H1 (cell line): ENCODE measurements around the gene COL1A1. TPM values are rescaled to one million over a fixed set of nuclear protein-coding genes. Genes with fewer than 3 reads are reported as not detected.

Source experiments
- CTCF ChIA-PET: fragments of 300-600 bp; sonication (Branson Sonifier 250); formaldehyde crosslinking; loops from one replicate; lab custom pipeline; 2021; ENCODE audit not compliant: partially characterized antibody; lab: Charles Lee
- POLR2A ChIA-PET: fragments of 300-600 bp; sonication (Branson Sonifier 250); formaldehyde crosslinking; loops from one replicate; lab custom pipeline; 2021; ENCODE audit warnings: inconsistent platforms; ENCODE audit not compliant: partially characterized antibody; lab: Charles Lee
- DNase-seq, 2 experiments: peaks; one replicate each; pipeline versions ENCODE4 v3.0.0 to v3.0.0-alpha.2; 2010 to 2022; ENCODE audit warnings: low spot score in 2 of 2, low read depth in 1 of 2, mixed read lengths in 1 of 2
- FAIRE-seq: peaks from 2 replicates; lab custom pipeline; 2011; peaks lifted over from hg19 to GRCh38; lab: Jason Lieb, UNC
- H2AFZ ChIP-seq: 2 replicates; pipeline ENCODE4 v1.8.1; 2012; ENCODE audit warnings: low read length, inconsistent platforms
- H2AK5ac ChIP-seq: 2 replicates; pipeline ENCODE4 v1.6.1; 2013; ENCODE audit warnings: low read depth, low read length
- H2BK120ac ChIP-seq: replicated peaks from 2 replicates; pipeline ENCODE3; 2013; ENCODE audit warnings: low read depth, low read length, inconsistent platforms
- H2BK12ac ChIP-seq: 2 replicates; pipeline ENCODE4 v1.6.1; 2013; ENCODE audit warnings: low read depth, low read length
- H2BK15ac ChIP-seq: 2 replicates; pipeline ENCODE4 v1.6.1; 2013; ENCODE audit warnings: low read length
- H2BK20ac ChIP-seq: 2 replicates; pipeline ENCODE4 v1.6.1; 2013; ENCODE audit warnings: low read length
- H2BK5ac ChIP-seq: 2 replicates; pipeline ENCODE4 v1.6.1; 2013; ENCODE audit warnings: low read depth, low read length
- H3K14ac ChIP-seq: 2 replicates; pipeline ENCODE4 v1.6.1; 2013; ENCODE audit warnings: inconsistent platforms; ENCODE audit not compliant: insufficient read length
- H3K18ac ChIP-seq: 2 replicates; pipeline ENCODE4 v1.6.1; 2013; ENCODE audit warnings: low read length; ENCODE audit errors: extremely low read depth
- H3K23ac ChIP-seq: 2 replicates; pipeline ENCODE4 v1.6.1; 2013; ENCODE audit warnings: inconsistent platforms; ENCODE audit not compliant: insufficient read length
- H3K23me2 ChIP-seq: 2 replicates; pipeline ENCODE4 v1.6.1; 2013; ENCODE audit warnings: low read depth, low read length
- H3K27ac ChIP-seq: 2 replicates; pipeline ENCODE4 v1.6.1; 2011; ENCODE audit warnings: low read depth, low read length, inconsistent platforms
- H3K27me3 ChIP-seq, 4 experiments: replicated peaks in 1 of 4; 1 replicate in 1 of 4; 2 replicates in 3 of 4; pipeline versions ENCODE4 v1.6.1 to v1.8.1; 2011 to 2013; ENCODE audit warnings: low read length in 3 of 4, mild to moderate bottlenecking in 3 of 4, inconsistent platforms in 2 of 4, mixed read lengths in 2 of 4, moderate library complexity in 1 of 4; ENCODE audit not compliant: control insufficient read depth in 3 of 4, insufficient read depth in 3 of 4; ENCODE audit errors: extremely low read depth in 1 of 4
- H3K36me3 ChIP-seq, 4 experiments: 2 replicates each; pipeline versions ENCODE4 v1.6.1 to v1.8.1; 2011 to 2013; ENCODE audit warnings: mild to moderate bottlenecking in 4 of 4, low read length in 3 of 4, moderate library complexity in 2 of 4, control low read depth in 1 of 4, inconsistent platforms in 1 of 4; ENCODE audit not compliant: insufficient read depth in 4 of 4, control insufficient read depth in 2 of 4
- H3K4ac ChIP-seq: replicated peaks from 2 replicates; pipeline ENCODE3; 2013; ENCODE audit warnings: low read length, low read depth, mixed read lengths, inconsistent platforms; ENCODE audit not compliant: insufficient read length
- H3K4me1 ChIP-seq, 4 experiments: replicated peaks in 1 of 4; 1 replicate in 1 of 4; 2 replicates in 3 of 4; pipeline versions ENCODE4 v1.6.1 to v1.8.1; 2011 to 2013; ENCODE audit warnings: low read length in 3 of 4, inconsistent platforms in 2 of 4, mixed read lengths in 1 of 4; ENCODE audit not compliant: insufficient read depth in 4 of 4, control insufficient read depth in 3 of 4
- H3K4me2 ChIP-seq, 2 experiments: 2 replicates each; pipeline versions ENCODE4 v1.6.1 to v1.8.1; 2011 to 2013; ENCODE audit warnings: low read depth in 2 of 2, low read length in 2 of 2, control low read depth in 1 of 2, inconsistent platforms in 1 of 2, mild to moderate bottlenecking in 1 of 2; ENCODE audit not compliant: insufficient read depth in 1 of 2
- H3K4me3 ChIP-seq, 4 experiments: fragments of 200-600, 300-600 bp in 1 of 4; sonication (generic), shearing (Covaris generic), sonication (Bioruptor Twin) in 1 of 4; 2 replicates each; pipeline versions ENCODE4 v1.5.1 to v1.8.1; 2011 to 2016; ENCODE audit warnings: low read length in 4 of 4, low read depth in 3 of 4, control low read depth in 2 of 4, inconsistent platforms in 2 of 4, mild to moderate bottlenecking in 2 of 4, mixed read lengths in 1 of 4, moderate library complexity in 1 of 4; ENCODE audit not compliant: insufficient read depth in 2 of 4; ENCODE audit errors: extremely low read depth in 1 of 4
- H3K56ac ChIP-seq: replicated peaks from 2 replicates; pipeline ENCODE3; 2013; ENCODE audit warnings: low read depth, mild to moderate bottlenecking, mixed read lengths, low read length, inconsistent platforms; ENCODE audit not compliant: insufficient read length
- H3K79me1 ChIP-seq: 2 replicates; pipeline ENCODE4 v1.6.1; 2013; ENCODE audit warnings: low read depth, low read length, control low read depth
- H3K79me2 ChIP-seq, 2 experiments: 2 replicates each; pipeline versions ENCODE4 v1.6.1 to v1.8.1; 2012 to 2013; ENCODE audit warnings: low read length in 2 of 2, mild to moderate bottlenecking in 2 of 2, inconsistent platforms in 1 of 2; ENCODE audit not compliant: insufficient read depth in 2 of 2, control insufficient read depth in 1 of 2
- H3K9ac ChIP-seq, 4 experiments: replicated peaks in 1 of 4; 1 replicate in 1 of 4; 2 replicates in 3 of 4; pipeline versions ENCODE4 v1.6.1 to v1.8.1; 2011 to 2013; ENCODE audit warnings: low read depth in 3 of 4, low read length in 3 of 4, control low read depth in 2 of 4, mild to moderate bottlenecking in 2 of 4, moderate library complexity in 2 of 4, inconsistent platforms in 1 of 4; ENCODE audit errors: extremely low read depth in 1 of 4
- H3K9me3 ChIP-seq, 2 experiments: 2 replicates each; pipeline versions ENCODE4 v1.6.1 to v1.8.1; 2012 to 2013; ENCODE audit warnings: mild to moderate bottlenecking in 2 of 2, moderate library complexity in 2 of 2, control low read depth in 1 of 2, inconsistent platforms in 1 of 2, low read depth in 1 of 2, low read length in 1 of 2, mixed read lengths in 1 of 2; ENCODE audit not compliant: insufficient read depth in 2 of 2
- H4K20me1 ChIP-seq, 2 experiments: replicated peaks in 1 of 2; 2 replicates each; pipeline versions ENCODE3 to v1.8.1; 2011 to 2013; ENCODE audit warnings: inconsistent platforms in 2 of 2, low read length in 2 of 2, mild to moderate bottlenecking in 1 of 2; ENCODE audit not compliant: insufficient read depth in 2 of 2, control insufficient read depth in 1 of 2
- H4K5ac ChIP-seq: 2 replicates; pipeline ENCODE4 v1.6.1; 2013; ENCODE audit warnings: low read length, low read depth, mixed read lengths, inconsistent platforms; ENCODE audit not compliant: insufficient read length
- H4K8ac ChIP-seq: 2 replicates; pipeline ENCODE4 v1.8.0; 2013; ENCODE audit warnings: mild to moderate bottlenecking, moderate library complexity, low read length, inconsistent platforms; ENCODE audit not compliant: insufficient read depth; ENCODE audit errors: extremely low read depth
- H4K91ac ChIP-seq: replicated peaks from 2 replicates; pipeline ENCODE3; 2013; ENCODE audit warnings: low read length, mixed read lengths, inconsistent platforms; ENCODE audit not compliant: insufficient read length
- CHD2 ChIP-seq: IDR thresholded peaks from 2 replicates; pipeline ENCODE4 v1.6.1; 2012; ENCODE audit warnings: low read length, improper control_type of control experiment
- KDM1A ChIP-seq: fragments of 200-600, 300-600 bp; sonication (generic); IDR thresholded peaks from 2 replicates; pipeline ENCODE4 v1.7.1; 2016; ENCODE audit warnings: mild to moderate bottlenecking, low read length, borderline replicate concordance
- KDM5A ChIP-seq: fragments of 200-600 bp; IDR thresholded peaks from 2 replicates; pipeline ENCODE4 v1.7.1; 2012; ENCODE audit warnings: mild to moderate bottlenecking, low read length, inconsistent platforms, mixed read lengths
- RAD21 ChIP-seq, 2 experiments: IDR thresholded peaks in 1 of 2; conservative IDR thresholded peaks in 1 of 2; 2 replicates each; pipeline ENCODE4 v1.6.1; 2011; ENCODE audit warnings: low read depth in 2 of 2, low read length in 2 of 2, improper control_type of control experiment in 1 of 2, inconsistent platforms in 1 of 2, mild to moderate bottlenecking in 1 of 2, moderate library complexity in 1 of 2
- SIX5 ChIP-seq: IDR thresholded peaks from 2 replicates; pipeline ENCODE4 v1.6.1; 2011; ENCODE audit warnings: mild to moderate bottlenecking, low read depth, low read length
- SP1 ChIP-seq: IDR thresholded peaks from 2 replicates; pipeline ENCODE4 v1.6.1; 2011; ENCODE audit warnings: low read depth, low read length
- WGBS, 2 experiments: shearing (Covaris generic) in 1 of 2; methylation state at CpG; one replicate each; pipeline versions ENCODE4 v1.1.6 to v1.1.7; 2013 to 2015; ENCODE audit warnings: low lambda C conversion rate in 2 of 2, mixed read lengths in 2 of 2, inconsistent platforms in 1 of 2, low coverage in 1 of 2, missing lambda C conversion rate in 1 of 2; ENCODE audit not compliant: insufficient replicate concordance in 2 of 2, insufficient coverage in 1 of 2, insufficient read length in 1 of 2; ENCODE audit errors: extremely low coverage in 1 of 2, missing lambda C conversion rate in 1 of 2; 5-methylcytosine and 5-hydroxymethylcytosine counted together
- polyA plus RNA-seq, 7 experiments: library from polyadenylated mRNA; depleted of rRNA in 3 of 7; stranded (reverse) in 5 of 7; unstranded in 2 of 7; fragments of >200 nt in 5 of 7; fragments of 200-250 nt in 2 of 7; gene quantifications; 1 replicate in 5 of 7; 2 replicates in 1 of 7; 4 replicates in 1 of 7; pipeline versions ENCODE4 v1.2.1 to v1.2.3, GENCODE V29; 2011 to 2013; ENCODE audit warnings: missing spikeins in 2 of 7, mixed read lengths in 2 of 7
- total RNA-seq: library from RNA; stranded (reverse); fragmentation: NEBNext Ultra II Directional; extraction: Animal tissue kit (Norgen Biotek cat#: 25700); gene quantifications from 2 replicates; pipeline ENCODE4 v1.2.1, GENCODE V29; 2021
- TF ChIP-seq, protein P1 (sequence below): IDR thresholded peaks from 2 replicates; pipeline ENCODE4 v1.6.1; 2011; ENCODE audit warnings: low read depth, mild to moderate bottlenecking, low read length; ENCODE audit not compliant: insufficient read depth

The COL1A1 gene
- total and polyA plus RNA-seq, 2 of the 8 experiments (the other 6 are each of a cell fraction or from before 2014, with no cell fraction given) = 14.1 to 80.4 TPM

DNA sequence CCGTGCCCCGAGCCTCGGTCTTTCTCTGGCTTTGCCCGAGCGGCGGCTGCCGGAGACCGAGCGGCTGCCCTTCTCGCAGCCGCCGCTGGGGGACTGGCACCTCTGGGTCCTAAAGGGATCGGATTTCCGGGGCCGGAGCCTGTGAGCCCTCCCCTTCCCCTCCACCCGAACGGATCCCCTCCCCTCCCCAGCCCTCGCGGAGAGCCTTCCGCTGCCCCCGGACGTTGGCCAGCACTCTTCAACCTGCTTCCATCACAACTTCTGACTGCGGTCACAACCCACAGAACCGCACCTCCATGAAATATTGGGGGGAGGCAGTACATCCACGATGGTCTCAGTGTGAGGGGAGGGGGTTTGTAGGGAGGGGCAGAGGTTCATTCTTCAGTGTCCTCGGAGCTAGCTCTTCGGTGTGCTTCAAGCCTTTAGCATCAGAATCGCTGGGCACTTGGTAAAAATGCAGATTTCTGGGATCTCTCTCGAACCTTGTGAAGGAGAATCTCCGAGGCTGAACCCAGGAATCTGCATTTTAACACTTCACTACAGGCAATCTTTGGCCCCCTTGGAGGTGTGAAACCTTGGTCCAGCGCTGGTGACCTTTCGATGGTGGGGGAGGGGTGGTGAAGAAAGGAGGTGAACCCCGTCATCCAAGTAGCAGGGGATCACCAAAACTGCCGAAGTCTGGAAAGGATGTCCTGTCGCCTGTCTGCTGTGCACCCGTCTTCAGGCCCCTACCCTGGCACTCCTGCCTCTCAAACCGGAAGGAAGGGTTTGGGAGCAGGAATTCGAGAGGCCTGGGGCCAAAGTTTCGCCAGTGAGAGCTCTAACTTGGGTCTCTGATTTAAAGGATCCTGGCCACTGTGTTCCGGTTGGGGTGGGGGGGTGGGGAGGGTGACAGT lies 50.1 kb downstream of the COL1A1 start:
- H2BK12ac ChIP-seq = peak overlapping the region; percentile 98
- peak overlapping the region; percentile 64 for H4K5ac ChIP-seq
- H3K9ac ChIP-seq = no peak overlapping the region
- 4% methylated on average over 17 of the region's 40 CpGs; no CpG with 5 or more reads in 1 of the 2 experiments for WGBS, 2 experiments
- no peak overlapping the region for H3K23ac ChIP-seq
- H3K27ac ChIP-seq = no peak overlapping the region
- H2BK15ac ChIP-seq = peak overlapping the region; percentile 24; the same call in 1 of the 2 replicates
- peaks cover 2 to 17% (median 15%) of the 10 kb centered on the region in 4 experiments; a peak in 6 of 7 replicates for H3K27me3 ChIP-seq
- peak overlapping the region; percentile 98 for H4K91ac ChIP-seq
- peak overlapping the region; percentile 83; the same call in 1 of the 2 replicates for H4K8ac ChIP-seq
- peak overlapping the region; percentile 87 for H3K56ac ChIP-seq
- 0 out of 2 replicates have a peak overlapping the region, but pooled peaks have one; percentile 1 for H2AFZ ChIP-seq
- peak overlapping the region; percentile 69 for H2BK120ac ChIP-seq
- peak overlapping the region; percentile 95; the same call in 1 of the 2 replicates for H2AK5ac ChIP-seq
- peak overlapping the region; percentile 57 to 65 (median 62) for H3K4me3 ChIP-seq
- POLR2A ChIA-PET = interaction anchor here (0.6 to 2.6 kb wide), 15 partner anchors 10 to 1181 kb away, joined by 3 to 25 read pairs (median 4); partner anchors contain the start of genes COL1A1, PDK2 and SAMD14
- H3K23me2 ChIP-seq = peaks cover 30% of the 10 kb centered on the region
- CTCF ChIA-PET = interaction anchor here (1.1 to 21.5 kb wide), 13 partner anchors 10 to 246 kb away, joined by 3 to 299 read pairs (median 12); partner anchors contain the start of genes LRRC59, SAMD14 and SGCA
- peak overlapping the region; percentile 52 for H3K18ac ChIP-seq
- H3K79me1 ChIP-seq = peaks cover 8% of the 10 kb centered on the region
- H4K20me1 ChIP-seq = peaks cover 5 to 10% of the 10 kb centered on the region in 2 experiments
- peak overlapping the region; percentile 57 for H3K14ac ChIP-seq
- no peak overlapping the region for H2BK20ac ChIP-seq
- H3K4ac ChIP-seq = peak overlapping the region; percentile 97
- peaks cover 0 to 29% (median 17%) of the 10 kb centered on the region in 4 experiments; a peak in 6 of 7 replicates for H3K4me1 ChIP-seq
- no peaks in the 10 kb centered on the region for H3K36me3 ChIP-seq
- peak; percentile 71 to 90 for DNase-seq
- H3K9me3 ChIP-seq = no peaks in the 10 kb centered on the region
- no peak for FAIRE-seq
- H3K79me2 ChIP-seq = no peaks in the 10 kb centered on the region
- peak overlapping the region; percentile 87 to 88 for H3K4me2 ChIP-seq
- H2BK5ac ChIP-seq = peak overlapping the region; percentile 93; the same call in 1 of the 2 replicates
- TF ChIP-seq RAD21 (IDR thresholded peaks at IDR 0.05 in 1 of 2, conservative IDR thresholded peaks at IDR 0.05 in 1 of 2; ENCODE audit: low read depth in 2 of 2, low read length in 2 of 2) = peak in 1 of 2 experiments; percentile 6; a peak in 2 of 4 replicates
- no peak for TF ChIP-seq KDM5A
- no peak for TF ChIP-seq CHD2
- TF ChIP-seq SIX5 = no peak
- peak; percentile 82; the same call in 1 of the 2 replicates for TF ChIP-seq KDM1A
- peak; percentile 70; the same call in 1 of the 2 replicates for TF ChIP-seq SP1
- TF ChIP-seq, protein P1, sequence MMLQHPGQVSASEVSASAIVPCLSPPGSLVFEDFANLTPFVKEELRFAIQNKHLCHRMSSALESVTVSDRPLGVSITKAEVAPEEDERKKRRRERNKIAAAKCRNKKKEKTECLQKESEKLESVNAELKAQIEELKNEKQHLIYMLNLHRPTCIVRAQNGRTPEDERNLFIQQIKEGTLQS = no peak
